Measurements from ENCODE around the gene AGBL1.

DNA sequence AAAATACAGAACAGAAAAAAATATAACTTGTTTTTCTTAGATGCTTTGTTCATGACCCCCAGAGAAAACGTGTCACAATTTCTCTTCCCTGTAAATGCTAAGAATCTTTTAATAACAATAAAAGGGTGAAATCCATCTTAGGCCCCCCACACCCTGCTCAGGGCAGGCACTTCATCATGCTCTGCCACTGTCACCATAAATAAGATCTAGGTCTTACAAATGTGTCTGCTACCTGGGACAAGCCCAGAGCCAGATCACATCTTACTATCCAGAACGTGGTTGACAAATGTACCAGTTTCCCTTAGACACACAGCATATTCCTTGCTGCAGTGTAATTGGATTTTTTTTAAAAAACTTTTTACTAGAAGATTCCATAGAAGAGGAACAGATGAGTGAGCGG lies 795.4 kb downstream of the AGBL1 start:
- no peak for TF ChIP-seq ZNF391 (tag by site-specific recombination; IDR thresholded peaks at IDR 0.05; ENCODE audit: borderline replicate concordance, low read depth)
- no peak for TF ChIP-seq BCL11A (tag by site-specific recombination; IDR thresholded peaks at IDR 0.05; ENCODE audit: low read depth)
- TF ChIP-seq, protein P1, sequence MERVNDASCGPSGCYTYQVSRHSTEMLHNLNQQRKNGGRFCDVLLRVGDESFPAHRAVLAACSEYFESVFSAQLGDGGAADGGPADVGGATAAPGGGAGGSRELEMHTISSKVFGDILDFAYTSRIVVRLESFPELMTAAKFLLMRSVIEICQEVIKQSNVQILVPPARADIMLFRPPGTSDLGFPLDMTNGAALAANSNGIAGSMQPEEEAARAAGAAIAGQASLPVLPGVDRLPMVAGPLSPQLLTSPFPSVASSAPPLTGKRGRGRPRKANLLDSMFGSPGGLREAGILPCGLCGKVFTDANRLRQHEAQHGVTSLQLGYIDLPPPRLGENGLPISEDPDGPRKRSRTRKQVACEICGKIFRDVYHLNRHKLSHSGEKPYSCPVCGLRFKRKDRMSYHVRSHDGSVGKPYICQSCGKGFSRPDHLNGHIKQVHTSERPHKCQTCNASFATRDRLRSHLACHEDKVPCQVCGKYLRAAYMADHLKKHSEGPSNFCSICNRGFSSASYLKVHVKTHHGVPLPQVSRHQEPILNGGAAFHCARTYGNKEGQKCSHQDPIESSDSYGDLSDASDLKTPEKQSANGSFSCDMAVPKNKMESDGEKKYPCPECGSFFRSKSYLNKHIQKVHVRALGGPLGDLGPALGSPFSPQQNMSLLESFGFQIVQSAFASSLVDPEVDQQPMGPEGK (tag by site-specific recombination; IDR thresholded peaks at IDR 0.05): no peak
- TF ChIP-seq ZNF561 (tag by site-specific recombination; IDR thresholded peaks at IDR 0.05; ENCODE audit: borderline replicate concordance): no peak
- TF ChIP-seq, protein P2, sequence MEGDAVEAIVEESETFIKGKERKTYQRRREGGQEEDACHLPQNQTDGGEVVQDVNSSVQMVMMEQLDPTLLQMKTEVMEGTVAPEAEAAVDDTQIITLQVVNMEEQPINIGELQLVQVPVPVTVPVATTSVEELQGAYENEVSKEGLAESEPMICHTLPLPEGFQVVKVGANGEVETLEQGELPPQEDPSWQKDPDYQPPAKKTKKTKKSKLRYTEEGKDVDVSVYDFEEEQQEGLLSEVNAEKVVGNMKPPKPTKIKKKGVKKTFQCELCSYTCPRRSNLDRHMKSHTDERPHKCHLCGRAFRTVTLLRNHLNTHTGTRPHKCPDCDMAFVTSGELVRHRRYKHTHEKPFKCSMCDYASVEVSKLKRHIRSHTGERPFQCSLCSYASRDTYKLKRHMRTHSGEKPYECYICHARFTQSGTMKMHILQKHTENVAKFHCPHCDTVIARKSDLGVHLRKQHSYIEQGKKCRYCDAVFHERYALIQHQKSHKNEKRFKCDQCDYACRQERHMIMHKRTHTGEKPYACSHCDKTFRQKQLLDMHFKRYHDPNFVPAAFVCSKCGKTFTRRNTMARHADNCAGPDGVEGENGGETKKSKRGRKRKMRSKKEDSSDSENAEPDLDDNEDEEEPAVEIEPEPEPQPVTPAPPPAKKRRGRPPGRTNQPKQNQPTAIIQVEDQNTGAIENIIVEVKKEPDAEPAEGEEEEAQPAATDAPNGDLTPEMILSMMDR (tag by site-specific recombination; IDR thresholded peaks at IDR 0.05): no peak
- no peak for TF ChIP-seq PBX3 (CRISPR knock-in tag; IDR thresholded peaks at IDR 0.05)
- no peak for TF ChIP-seq ZNF560 (tag by site-specific recombination; IDR thresholded peaks at IDR 0.05; ENCODE audit: borderline replicate concordance)
